GM20000 (cell line): ENCODE data around the gene CD22.
"Not testable (repeated sequence)": the region's sequence is repeated elsewhere in the genome, so short reads cannot be mapped to it uniquely, and the experiment has no call there.

ENCODE experiments used
- DNase-seq: peaks from one replicate; pipeline ENCODE4 v3.0.0; 2012; ENCODE audit warnings: low spot score
- TF ChIP-seq, protein P1 (sequence below): IDR thresholded peaks from 2 replicates; pipeline ENCODE4 v1.5.1; 2012; ENCODE audit warnings: mild to moderate bottlenecking, control low read depth; ENCODE audit errors: extremely low read depth, missing control alignments

CD22 gene

GRCh38 chr19:35378356-35378755, 49.4 kb downstream of the CD22 start:
- TF ChIP-seq, protein P1, sequence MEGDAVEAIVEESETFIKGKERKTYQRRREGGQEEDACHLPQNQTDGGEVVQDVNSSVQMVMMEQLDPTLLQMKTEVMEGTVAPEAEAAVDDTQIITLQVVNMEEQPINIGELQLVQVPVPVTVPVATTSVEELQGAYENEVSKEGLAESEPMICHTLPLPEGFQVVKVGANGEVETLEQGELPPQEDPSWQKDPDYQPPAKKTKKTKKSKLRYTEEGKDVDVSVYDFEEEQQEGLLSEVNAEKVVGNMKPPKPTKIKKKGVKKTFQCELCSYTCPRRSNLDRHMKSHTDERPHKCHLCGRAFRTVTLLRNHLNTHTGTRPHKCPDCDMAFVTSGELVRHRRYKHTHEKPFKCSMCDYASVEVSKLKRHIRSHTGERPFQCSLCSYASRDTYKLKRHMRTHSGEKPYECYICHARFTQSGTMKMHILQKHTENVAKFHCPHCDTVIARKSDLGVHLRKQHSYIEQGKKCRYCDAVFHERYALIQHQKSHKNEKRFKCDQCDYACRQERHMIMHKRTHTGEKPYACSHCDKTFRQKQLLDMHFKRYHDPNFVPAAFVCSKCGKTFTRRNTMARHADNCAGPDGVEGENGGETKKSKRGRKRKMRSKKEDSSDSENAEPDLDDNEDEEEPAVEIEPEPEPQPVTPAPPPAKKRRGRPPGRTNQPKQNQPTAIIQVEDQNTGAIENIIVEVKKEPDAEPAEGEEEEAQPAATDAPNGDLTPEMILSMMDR, result no peak
- DNase-seq, result no peak

- DNase-seq, result not testable (repeated sequence)
These were observed 50.6 kb downstream of the CD22 start for GRCh38 chr19:35379545-35379944.

DNA sequence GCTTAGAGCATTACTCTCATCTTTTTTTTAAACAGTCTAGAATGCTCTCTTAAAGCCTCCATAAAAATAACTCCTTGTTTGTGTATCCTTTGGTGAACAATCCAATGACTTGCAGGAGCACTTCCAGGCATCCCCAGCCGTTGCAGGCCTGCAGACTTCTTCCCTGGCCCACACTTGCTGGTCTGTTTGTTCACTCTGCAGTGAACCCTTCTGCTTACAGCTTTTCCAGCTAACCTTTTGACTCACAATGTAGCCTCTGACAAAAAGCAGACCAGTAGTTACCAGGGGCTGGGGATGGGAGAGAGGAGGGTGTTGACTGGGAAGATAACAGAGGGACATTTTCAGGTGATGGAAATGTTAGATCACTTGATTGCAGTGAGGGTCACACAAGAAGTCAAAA, 51.0 kb downstream of the CD22 start:
- DNase-seq, result no peak
- TF ChIP-seq, protein P1, result no peak

GRCh38 chr19:35380450-35381124, 51.6 kb downstream of the CD22 start:
- TF ChIP-seq, protein P1, result no peak
- DNase-seq, result no peak

GRCh38 chr19:35381318-35381717, 52.3 kb downstream of the CD22 start:
- TF ChIP-seq, protein P1, result no peak
- DNase-seq, result no peak

GRCh38 chr19:35381926-35382325, 52.9 kb downstream of the CD22 start:
- TF ChIP-seq, protein P1, result no peak
- DNase-seq, result no peak

- TF ChIP-seq, protein P1, result no peak
These were observed 54.5 kb downstream of the CD22 start for GRCh38 chr19:35383536-35383935.

DNA sequence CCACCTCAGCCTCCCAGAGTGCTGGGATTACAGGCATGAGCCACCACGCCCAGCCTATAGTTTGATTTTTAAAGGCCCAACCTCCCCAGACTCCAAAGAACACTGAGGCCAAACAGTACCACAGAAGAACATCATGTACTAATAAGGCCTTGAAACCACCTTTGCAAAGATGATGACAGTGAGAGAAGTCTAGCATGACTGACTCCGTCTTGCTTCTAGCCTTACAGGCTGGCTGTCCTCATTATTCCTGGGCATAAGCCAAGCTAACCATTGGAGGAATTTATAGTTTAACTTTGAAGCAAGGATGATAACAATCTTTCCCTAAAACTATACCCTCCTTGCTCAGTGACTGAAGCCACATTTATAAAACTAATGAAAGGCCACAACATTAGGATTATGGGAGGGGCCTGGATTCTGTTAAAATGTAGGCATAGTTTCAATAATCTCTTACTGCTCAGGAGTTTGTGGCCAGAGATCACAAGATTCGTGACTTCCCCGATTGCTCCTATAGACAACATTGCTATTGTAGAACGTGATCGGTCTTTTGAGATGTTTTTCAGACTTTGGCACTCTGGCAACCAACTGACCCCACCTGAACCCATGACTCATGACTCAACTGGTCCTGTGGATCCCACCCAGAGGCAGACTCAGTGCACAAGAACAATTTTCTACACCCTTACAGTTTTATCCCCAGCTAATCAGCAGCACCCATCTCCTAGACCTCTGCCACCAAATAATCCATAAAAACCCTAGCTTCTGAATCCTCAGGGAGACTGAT, 59.5 kb downstream of the CD22 start:
- DNase-seq, result no peak
- TF ChIP-seq, protein P1, result no peak

More at GRCh38 chr19:35383536-35383935, 54.5 kb downstream of the CD22 start:
- no peak for DNase-seq
